HEK293 (cell line): ENCODE results near the gene ZNF599.

Experiments
- CTCF ChIA-PET: fragments of 350-600 bp; formaldehyde crosslinking; extraction: SDS; loops from one replicate; lab custom pipeline; 2021; ENCODE audit warnings: antibody characterized with exemption; lab: Yijun Ruan, JAX
- POLR2A ChIA-PET: fragments of 300-600 bp; formaldehyde crosslinking; extraction: SDS; loops from one replicate; lab custom pipeline; 2020; ENCODE audit warnings: antibody characterized with exemption, inconsistent platforms; lab: Yijun Ruan, JAX
- H3K27ac ChIP-seq: fragments of 200-500 bp; sonication (Bioruptor generic); 2 replicates; pipeline ENCODE4 v1.5.1; 2014; ENCODE audit warnings: low read depth, low read length, control low read depth, inconsistent platforms; ENCODE audit errors: extremely low read depth
- H3K36me3 ChIP-seq, 2 experiments: fragments of 200-500 bp in 1 of 2; sonication (Bioruptor generic) in 1 of 2; 1 replicate in 1 of 2; 2 replicates in 1 of 2; pipeline ENCODE4 v1.5.1; 2014 to 2017; ENCODE audit warnings: inconsistent platforms in 2 of 2, low read length in 2 of 2; ENCODE audit not compliant: control insufficient read depth in 2 of 2, insufficient read depth in 1 of 2
- H3K4me1 ChIP-seq: fragments of 200-500 bp; sonication (Bioruptor generic); 2 replicates; pipeline ENCODE4 v1.5.1; 2014; ENCODE audit warnings: mild to moderate bottlenecking, low read length, inconsistent platforms; ENCODE audit not compliant: control insufficient read depth, insufficient read depth
- H3K4me3 ChIP-seq: 2 replicates; pipeline ENCODE4 v1.5.1; 2011; ENCODE audit warnings: low read depth, mild to moderate bottlenecking, control low read depth, low read length, moderate library complexity
- H3K9me3 ChIP-seq: fragments of 200-500 bp; sonication (Bioruptor generic); 2 replicates; pipeline ENCODE4 v1.5.1; 2014; ENCODE audit warnings: low read depth, low read length, inconsistent platforms; ENCODE audit not compliant: control insufficient read depth, insufficient read depth
- INSM2 ChIP-seq: fragments of 450-650 bp; formaldehyde crosslinking; IDR thresholded peaks from 2 replicates; pipeline ENCODE4 v1.5.1; 2016; ENCODE audit warnings: missing biosample characterization, missing genetic modification characterization
- TRIM28 ChIP-seq: IDR thresholded peaks from 2 replicates; pipeline ENCODE4 v1.6.1; 2011; ENCODE audit warnings: low read length, control low read depth, borderline replicate concordance
- ZBTB7A ChIP-seq: fragments of 450-650 bp; formaldehyde crosslinking; IDR thresholded peaks from 2 replicates; pipeline ENCODE4 v1.5.1; 2016; ENCODE audit warnings: low read depth, missing biosample characterization, missing genetic modification characterization
- ZNF148 ChIP-seq: fragments of 450-650 bp; formaldehyde crosslinking; IDR thresholded peaks from 2 replicates; pipeline ENCODE4 v1.5.0; 2017; ENCODE audit warnings: missing biosample characterization, missing genetic modification characterization, borderline replicate concordance
- ZNF341 ChIP-seq: fragments of 450-650 bp; formaldehyde crosslinking; IDR thresholded peaks from 2 replicates; pipeline ENCODE4; 2016; ENCODE audit warnings: low read depth, missing biosample characterization, missing genetic modification characterization
- ZNF426 ChIP-seq: fragments of 450-650 bp; formaldehyde crosslinking; IDR thresholded peaks from 2 replicates; pipeline ENCODE4 v1.5.1; 2017; ENCODE audit warnings: missing biosample characterization, missing genetic modification characterization, mild to moderate bottlenecking, inconsistent platforms, moderate library complexity
- ZNF48 ChIP-seq: fragments of 450-650 bp; formaldehyde crosslinking; IDR thresholded peaks from 2 replicates; pipeline ENCODE4 v1.5.1; 2016; ENCODE audit warnings: missing biosample characterization, missing genetic modification characterization
- ZNF585B ChIP-seq: fragments of 450-650 bp; formaldehyde crosslinking; IDR thresholded peaks from 2 replicates; pipeline ENCODE4 v1.5.1; 2016; ENCODE audit warnings: missing biosample characterization, missing genetic modification characterization
- ZSCAN4 ChIP-seq: fragments of 450-650 bp; formaldehyde crosslinking; IDR thresholded peaks from 2 replicates; pipeline ENCODE4 v1.5.1; 2017; ENCODE audit warnings: missing biosample characterization, missing genetic modification characterization
- TF ChIP-seq, protein P1 (sequence below): fragments of 450-650 bp; formaldehyde crosslinking; IDR thresholded peaks from 2 replicates; pipeline ENCODE4 v1.5.1; 2016; ENCODE audit warnings: missing biosample characterization, missing genetic modification characterization
- TF ChIP-seq, protein P2 (sequence below): fragments of 450-650 bp; formaldehyde crosslinking; IDR thresholded peaks from 2 replicates; pipeline ENCODE4 v1.5.1; 2017; ENCODE audit warnings: missing biosample characterization, mild to moderate bottlenecking, missing genetic modification characterization, moderate library complexity
- TF ChIP-seq, protein P3 (sequence below): fragments of 450-650 bp; formaldehyde crosslinking; IDR thresholded peaks from 2 replicates; pipeline ENCODE4 v1.5.1; 2016; ENCODE audit warnings: missing biosample characterization, missing genetic modification characterization

The ZNF599 gene

GRCh38 chr19:34725400-34725799 is 47.6 kb downstream of the ZNF599 start:
- POLR2A ChIA-PET: no interaction called here
- Histone ChIP-seq H3K4me1 (no peaks in the 10 kb centered on the region), H3K4me3 (no peak overlapping the region), H3K36me3 (no peaks in the 10 kb centered on the region), H3K27ac (no peak overlapping the region), H3K9me3 (no peaks in the 10 kb centered on the region; the same call in 1 of the 2 replicates)
- CTCF ChIA-PET: interaction anchor here (0.6 to 3.9 kb wide), 4 partner anchors 9 to 87 kb away, joined by 3 to 35 read pairs (median 4); no protein-coding TSS in a partner anchor
- TF ChIP-seq, protein P1, sequence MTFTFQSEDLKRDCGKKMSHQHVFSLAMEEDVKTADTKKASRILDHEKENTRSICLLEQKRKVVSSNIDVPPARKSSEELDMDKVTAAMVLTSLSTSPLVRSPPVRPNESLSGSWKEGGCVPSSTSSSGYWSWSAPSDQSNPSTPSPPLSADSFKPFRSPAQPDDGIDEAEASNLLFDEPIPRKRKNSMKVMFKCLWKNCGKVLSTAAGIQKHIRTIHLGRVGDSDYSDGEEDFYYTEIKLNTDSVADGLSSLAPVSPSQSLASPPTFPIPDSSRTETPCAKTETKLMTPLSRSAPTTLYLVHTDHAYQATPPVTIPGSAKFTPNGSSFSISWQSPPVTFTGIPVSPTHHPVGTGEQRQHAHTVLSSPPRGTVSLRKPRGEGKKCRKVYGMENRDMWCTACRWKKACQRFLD (tag by site-specific recombination): no peak
- TF ChIP-seq TRIM28 (no peak), ZBTB7A (no peak), ZNF48 (tag by site-specific recombination) (no peak), ZNF585B (tag by site-specific recombination) (no peak), ZNF341 (tag by site-specific recombination) (no peak), INSM2 (no peak), ZSCAN4 (tag by site-specific recombination) (no peak), ZNF148 (tag by site-specific recombination) (no peak)
- TF ChIP-seq, protein P2, sequence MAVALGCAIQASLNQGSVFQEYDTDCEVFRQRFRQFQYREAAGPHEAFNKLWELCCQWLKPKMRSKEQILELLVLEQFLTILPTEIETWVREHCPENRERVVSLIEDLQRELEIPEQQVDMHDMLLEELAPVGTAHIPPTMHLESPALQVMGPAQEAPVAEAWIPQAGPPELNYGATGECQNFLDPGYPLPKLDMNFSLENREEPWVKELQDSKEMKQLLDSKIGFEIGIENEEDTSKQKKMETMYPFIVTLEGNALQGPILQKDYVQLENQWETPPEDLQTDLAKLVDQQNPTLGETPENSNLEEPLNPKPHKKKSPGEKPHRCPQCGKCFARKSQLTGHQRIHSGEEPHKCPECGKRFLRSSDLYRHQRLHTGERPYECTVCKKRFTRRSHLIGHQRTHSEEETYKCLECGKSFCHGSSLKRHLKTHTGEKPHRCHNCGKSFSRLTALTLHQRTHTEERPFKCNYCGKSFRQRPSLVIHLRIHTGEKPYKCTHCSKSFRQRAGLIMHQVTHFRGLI (tag by site-specific recombination): no peak
- TF ChIP-seq, protein P3, sequence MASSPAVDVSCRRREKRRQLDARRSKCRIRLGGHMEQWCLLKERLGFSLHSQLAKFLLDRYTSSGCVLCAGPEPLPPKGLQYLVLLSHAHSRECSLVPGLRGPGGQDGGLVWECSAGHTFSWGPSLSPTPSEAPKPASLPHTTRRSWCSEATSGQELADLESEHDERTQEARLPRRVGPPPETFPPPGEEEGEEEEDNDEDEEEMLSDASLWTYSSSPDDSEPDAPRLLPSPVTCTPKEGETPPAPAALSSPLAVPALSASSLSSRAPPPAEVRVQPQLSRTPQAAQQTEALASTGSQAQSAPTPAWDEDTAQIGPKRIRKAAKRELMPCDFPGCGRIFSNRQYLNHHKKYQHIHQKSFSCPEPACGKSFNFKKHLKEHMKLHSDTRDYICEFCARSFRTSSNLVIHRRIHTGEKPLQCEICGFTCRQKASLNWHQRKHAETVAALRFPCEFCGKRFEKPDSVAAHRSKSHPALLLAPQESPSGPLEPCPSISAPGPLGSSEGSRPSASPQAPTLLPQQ (tag by site-specific recombination): no peak

GRCh38 chr19:34722353-34722752 is 50.7 kb downstream of the ZNF599 start:
- POLR2A ChIA-PET: interaction anchor here (0.6 kb wide), 1 partner anchor 44 kb away, joined by 4 read pairs; no protein-coding TSS in a partner anchor
- TF ChIP-seq ZNF426 (no peak), ZNF341 (tag by site-specific recombination) (0 out of 2 replicates have a peak, but pooled peaks have one; percentile 12)
- CTCF ChIA-PET: interaction anchor here (0.6 to 1.8 kb wide), 2 partner anchors 9 to 19 kb away, joined by 4 to 12 read pairs; no protein-coding TSS in a partner anchor
- peaks cover 0 to 3% of the 10 kb centered on the region in 2 experiments; a peak in 1 of 3 replicates for H3K36me3 ChIP-seq
- no peak overlapping the region for H3K4me3 ChIP-seq
- H3K4me1 ChIP-seq: no peaks in the 10 kb centered on the region
- H3K9me3 ChIP-seq: peaks cover 8% of the 10 kb centered on the region
- H3K27ac ChIP-seq: no peak overlapping the region
